ENCODE data around the gene IFNAR2.
"Not testable (repeated sequence)": the region's sequence is repeated elsewhere in the genome, so short reads cannot be mapped to it uniquely, and the experiment has no call there.

IFNAR2 gene

DNA sequence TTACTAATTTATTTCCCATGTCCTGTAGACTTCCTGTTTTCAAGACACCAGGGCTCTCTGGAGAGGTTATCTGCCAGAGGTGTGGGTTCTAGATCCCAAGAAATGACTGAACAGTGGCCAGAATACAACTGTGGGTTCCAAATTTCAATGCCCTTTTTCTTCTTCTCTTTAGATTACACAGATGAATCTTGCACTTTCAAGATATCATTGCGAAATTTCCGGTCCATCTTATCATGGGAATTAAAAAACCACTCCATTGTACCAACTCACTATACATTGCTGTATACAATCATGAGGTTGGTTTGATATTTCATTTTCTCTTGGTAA lies 15.0 kb downstream of the IFNAR2 start:
- FAIRE-seq: no peak

DNA sequence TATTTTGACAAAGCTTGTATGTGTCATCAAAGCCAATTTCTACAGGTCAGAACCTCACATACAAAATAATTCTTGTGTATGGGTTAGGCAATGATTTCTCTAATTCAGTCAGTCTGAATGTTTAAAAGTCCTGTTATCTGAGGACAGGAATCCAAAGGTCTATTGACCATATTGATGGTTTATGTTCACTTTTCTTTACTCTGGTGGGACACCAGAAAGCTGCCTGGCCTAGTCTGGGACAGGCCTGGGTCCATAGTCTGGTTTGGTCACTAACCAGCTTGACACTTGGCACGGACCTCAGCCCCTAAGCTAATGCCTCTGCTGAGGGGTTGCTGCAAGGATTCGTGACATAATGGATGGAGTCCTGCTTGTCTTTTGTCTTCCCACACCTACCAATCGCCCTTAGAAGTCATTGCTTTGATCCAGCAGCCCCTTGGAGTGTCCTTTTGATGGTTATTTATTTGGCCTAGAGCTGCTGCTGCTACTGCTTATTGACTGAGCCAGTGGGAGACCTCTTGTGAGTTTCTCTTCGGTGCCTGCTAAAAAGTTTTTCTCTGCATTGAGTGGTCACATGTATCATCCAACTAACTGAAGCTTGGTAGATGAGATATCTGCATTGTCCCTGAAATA lies 15.7 kb downstream of the IFNAR2 start:
- no peak for FAIRE-seq

GRCh38 chr21:33246506-33246905 lies 16.8 kb downstream of the IFNAR2 start:
- no peak for FAIRE-seq

GRCh38 chr21:33246963-33247362 lies 17.2 kb downstream of the IFNAR2 start:
- FAIRE-seq: no peak

DNA sequence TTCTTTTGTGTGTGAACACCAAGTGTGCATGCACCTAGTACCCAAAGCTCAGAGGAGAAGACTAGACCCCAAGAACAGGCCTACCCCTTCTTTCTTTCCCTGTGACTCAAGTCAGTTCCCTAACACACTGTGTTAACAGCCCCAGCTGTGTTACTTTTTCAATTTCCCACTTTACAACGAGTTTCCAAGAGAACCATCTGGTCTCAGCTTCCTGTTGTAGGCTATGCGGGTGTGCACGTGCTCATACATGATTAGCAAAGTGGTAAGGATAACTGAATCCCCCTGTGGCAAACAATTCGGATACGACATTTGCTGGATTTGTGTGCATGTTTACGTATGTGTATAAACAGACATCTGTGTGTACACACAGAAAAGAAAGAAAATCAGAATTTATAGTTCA lies 17.9 kb downstream of the IFNAR2 start:
- FAIRE-seq: no peak

- no peak for FAIRE-seq
Measured at GRCh38 chr21:33249331-33250002, 19.7 kb downstream of the IFNAR2 start.

DNA sequence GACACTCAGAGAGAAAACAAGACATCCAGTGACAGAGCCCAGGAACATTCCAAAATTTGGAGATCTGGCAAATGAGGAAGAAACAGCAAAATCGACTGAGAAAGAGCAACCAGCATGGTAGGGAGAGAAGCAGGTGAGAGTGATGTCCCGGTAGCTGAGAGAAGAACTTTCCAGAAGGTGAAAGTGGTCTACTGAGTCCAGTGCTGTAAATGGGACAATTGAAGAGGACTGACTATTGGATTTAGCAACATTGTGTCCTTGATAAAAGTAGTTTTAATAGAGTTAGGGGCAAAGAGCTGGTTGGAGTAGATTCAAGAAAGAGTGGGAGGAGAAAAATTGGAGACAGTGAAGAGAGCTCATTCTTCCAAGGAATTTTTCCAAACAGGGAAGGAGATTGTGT lies 21.4 kb downstream of the IFNAR2 start:
- FAIRE-seq: no peak

- not testable (repeated sequence) for FAIRE-seq
Measured at GRCh38 chr21:33253382-33253781, 23.6 kb downstream of the IFNAR2 start.

DNA sequence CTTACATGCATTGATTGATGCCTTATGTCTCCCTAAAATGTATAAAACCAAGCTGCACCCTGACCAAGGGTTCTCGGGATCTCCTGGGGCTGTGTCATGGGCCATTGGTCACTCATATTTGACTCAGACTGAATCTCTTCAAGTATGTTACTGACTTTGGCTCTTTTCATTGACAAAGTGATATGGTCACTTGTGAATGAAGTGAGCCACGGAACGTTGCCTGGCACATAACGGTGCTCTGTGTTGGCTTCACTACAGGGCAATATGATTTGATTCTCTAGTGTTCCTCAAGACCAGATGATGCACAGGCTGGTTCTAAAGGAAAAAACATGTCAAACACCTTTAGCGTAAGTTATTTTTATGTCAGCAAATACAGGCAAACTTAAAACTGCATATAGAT lies 25.0 kb downstream of the IFNAR2 start:
- FAIRE-seq: no peak

GRCh38 chr21:33255404-33255803 lies 25.7 kb downstream of the IFNAR2 start:
- no peak for FAIRE-seq

GRCh38 chr21:33256019-33256418 lies 26.3 kb downstream of the IFNAR2 start:
- no peak for FAIRE-seq

- no peak for FAIRE-seq
Measured at GRCh38 chr21:33257094-33257803, 27.5 kb downstream of the IFNAR2 start.

DNA sequence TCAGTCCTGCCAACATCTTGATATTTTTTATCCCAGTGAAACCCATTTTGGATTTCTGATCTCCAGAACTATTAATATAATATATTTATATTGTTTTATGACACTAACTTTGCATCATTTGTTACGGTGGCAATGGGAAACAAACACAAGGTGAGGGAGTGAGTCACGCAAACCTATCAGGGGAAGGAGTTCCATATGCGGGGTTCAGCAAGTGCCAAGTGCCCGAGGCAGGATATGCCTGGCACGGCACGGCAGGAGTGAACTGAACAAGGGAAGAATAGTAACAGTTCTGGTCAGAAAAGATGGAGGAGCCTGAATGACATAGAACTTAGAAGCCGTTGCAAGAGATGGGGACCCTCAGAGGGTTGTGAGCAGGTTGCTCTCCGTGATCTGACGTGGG lies 28.7 kb downstream of the IFNAR2 start:
- FAIRE-seq: no peak

DNA sequence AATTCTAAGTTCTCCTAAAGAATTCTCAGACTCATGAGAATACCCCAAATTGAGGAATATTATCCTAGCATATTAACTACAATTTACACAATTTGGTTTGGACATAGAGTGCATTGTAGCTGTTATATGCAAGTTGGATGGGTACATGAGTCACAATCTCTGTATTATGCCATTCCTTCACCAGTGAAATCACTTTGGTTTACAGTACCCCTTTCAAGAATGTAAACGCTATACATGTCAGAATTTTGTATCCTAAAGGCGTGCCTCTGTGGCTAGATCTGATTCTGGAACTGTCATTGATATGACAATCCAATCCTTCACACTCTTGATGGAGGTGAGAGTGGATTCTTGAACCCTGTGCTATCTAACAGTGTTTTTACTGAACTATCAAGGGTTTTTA lies 29.7 kb downstream of the IFNAR2 start:
- FAIRE-seq: no peak

- no peak for FAIRE-seq
Measured at GRCh38 chr21:33259995-33260394, 30.3 kb downstream of the IFNAR2 start.

- no peak for FAIRE-seq
Measured at GRCh38 chr21:33261635-33262034, 31.9 kb downstream of the IFNAR2 start.

DNA sequence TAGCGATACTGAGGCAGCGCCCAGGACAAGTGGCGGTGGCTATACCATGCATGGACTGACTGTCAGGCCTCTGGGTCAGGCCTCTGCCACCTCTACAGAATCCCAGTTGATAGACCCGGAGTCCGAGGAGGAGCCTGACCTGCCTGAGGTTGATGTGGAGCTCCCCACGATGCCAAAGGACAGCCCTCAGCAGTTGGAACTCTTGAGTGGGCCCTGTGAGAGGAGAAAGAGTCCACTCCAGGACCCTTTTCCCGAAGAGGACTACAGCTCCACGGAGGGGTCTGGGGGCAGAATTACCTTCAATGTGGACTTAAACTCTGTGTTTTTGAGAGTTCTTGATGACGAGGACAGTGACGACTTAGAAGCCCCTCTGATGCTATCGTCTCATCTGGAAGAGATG lies 33.2 kb downstream of the IFNAR2 start:
- no peak for FAIRE-seq

- no peak for FAIRE-seq
Measured at GRCh38 chr21:33264561-33264960, 34.8 kb downstream of the IFNAR2 start.

DNA sequence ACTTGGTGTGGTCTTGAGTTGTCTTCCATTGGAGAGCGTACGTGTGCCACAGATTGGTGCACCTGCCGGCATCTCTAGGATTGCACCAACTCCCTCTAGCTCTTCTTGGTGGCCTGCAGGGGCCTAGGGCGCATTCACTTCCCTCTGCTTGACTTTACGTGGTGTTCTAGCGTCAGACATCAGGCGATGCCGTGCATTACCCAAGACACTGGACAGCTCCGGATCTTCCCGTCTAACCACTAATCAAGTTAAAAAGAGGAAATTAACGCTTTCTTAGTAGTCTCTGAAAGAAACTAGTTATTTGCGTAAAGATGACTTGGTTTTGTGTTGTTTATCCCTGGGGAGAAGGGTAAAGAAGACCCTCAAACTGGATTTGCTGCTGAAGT lies 35.9 kb downstream of the IFNAR2 start:
- FAIRE-seq: no peak

- FAIRE-seq: no peak
Measured at GRCh38 chr21:33266050-33266788, 36.5 kb downstream of the IFNAR2 start, which contains the start of gene IL10RB. IL10RB (plus strand) TSS chr21:33266367; CDS start chr21:33266466, 99 bp downstream.

DNA sequence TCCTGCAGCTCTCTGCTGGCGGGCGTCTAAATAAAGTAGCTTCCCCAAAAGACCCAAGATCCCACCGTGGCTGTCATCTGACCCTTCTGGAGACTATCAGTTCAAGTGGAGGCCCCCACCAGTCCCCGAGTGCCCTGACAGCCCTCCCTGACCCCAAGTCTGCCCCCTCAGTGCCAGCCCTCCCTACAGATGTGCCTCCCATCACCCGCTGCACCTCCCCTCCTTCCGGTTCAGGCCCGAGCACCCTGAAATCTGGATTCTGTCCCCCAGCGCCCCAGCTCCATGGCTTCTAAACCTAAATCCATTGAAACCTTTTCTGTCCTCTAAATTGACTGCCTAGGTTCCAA lies 37.0 kb downstream of the IFNAR2 start:
- no peak for FAIRE-seq

- no peak for FAIRE-seq
Measured at GRCh38 chr21:33267250-33267649, 37.5 kb downstream of the IFNAR2 start.

DNA sequence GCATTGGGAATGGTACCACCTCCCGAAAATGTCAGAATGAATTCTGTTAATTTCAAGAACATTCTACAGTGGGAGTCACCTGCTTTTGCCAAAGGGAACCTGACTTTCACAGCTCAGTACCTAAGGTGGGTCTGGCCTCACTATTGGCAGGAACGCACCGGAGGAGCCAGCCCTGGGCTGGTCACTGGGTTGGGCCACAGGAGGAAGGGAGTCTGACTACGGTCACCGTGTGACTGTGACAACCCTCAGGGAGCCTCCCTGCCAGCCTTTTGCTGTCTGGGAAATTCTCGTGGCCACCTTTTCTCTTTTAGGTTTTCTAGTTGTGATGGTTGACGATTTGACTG lies 38.6 kb downstream of the IFNAR2 start:
- FAIRE-seq: no peak
